Measurements from ENCODE around the gene TXNL4A. TPM values are rescaled to one million over a fixed set of nuclear protein-coding genes. Genes with fewer than 3 reads are reported as not detected.

The TXNL4A gene
- polyA plus RNA-seq, 1 of the 3 experiments (the other 2 are of a cell fraction), result 158 TPM

DNA sequence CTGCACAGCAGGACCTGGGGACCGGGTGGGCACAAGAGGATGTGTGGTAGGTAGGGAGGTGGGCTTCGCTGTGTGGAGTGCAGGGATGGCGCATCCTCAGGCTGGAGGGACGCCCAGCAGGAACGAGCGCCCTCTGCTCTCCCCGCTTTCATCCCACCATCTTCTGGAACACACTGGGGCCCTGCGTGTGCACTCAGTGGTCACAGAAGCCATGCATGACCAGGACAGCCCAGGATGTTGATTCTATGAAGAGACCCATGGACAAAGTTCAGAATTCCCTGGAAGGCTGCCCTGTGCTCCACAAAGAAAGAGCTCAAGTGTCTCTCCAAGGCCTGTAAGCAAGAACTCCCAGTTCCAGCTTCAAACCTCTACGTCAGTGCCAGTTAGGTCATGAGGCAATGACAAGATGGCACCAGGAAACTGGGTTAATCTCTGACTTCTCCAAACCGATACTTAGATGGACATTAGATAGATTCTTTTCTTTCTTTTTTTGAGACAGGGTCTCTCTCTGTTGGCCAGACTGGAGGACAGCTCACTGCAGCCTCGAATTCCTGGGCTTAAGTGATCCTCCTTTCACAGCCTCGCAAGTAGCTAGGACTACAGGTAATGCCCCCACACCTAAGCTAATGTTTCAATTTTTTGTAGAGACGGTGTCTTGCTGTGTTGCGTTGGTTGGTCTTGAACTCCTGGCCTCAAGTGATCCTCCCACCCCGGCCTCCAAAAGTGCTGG lies 40.3 kb downstream of the TXNL4A start:
- WGBS (ENCODE audit: low lambda C conversion rate), result 84% methylated on average over 11 of the region's 15 CpGs
- H3K79me2 ChIP-seq (ENCODE audit: insufficient read depth), result peaks cover 40% of the 10 kb centered on the region
- no peaks in the 10 kb centered on the region for H3F3A ChIP-seq (replicated peaks; ENCODE audit: insufficient read depth)
- H2AFZ ChIP-seq (ENCODE audit: low read depth), result no peak overlapping the region
- no peak overlapping the region for H3K4me2 ChIP-seq
- no peak overlapping the region for H3K9ac ChIP-seq
- H3K9me2 ChIP-seq, result no peaks in the 10 kb centered on the region
- CTCF ChIA-PET, result no interaction called here
- TF ChIP-seq, protein P1, sequence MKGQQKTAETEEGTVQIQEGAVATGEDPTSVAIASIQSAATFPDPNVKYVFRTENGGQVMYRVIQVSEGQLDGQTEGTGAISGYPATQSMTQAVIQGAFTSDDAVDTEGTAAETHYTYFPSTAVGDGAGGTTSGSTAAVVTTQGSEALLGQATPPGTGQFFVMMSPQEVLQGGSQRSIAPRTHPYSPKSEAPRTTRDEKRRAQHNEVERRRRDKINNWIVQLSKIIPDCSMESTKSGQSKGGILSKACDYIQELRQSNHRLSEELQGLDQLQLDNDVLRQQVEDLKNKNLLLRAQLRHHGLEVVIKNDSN (IDR thresholded peaks at IDR 0.05; ENCODE audit: borderline replicate concordance, low read depth), result no peak
- TF ChIP-seq, protein P2, sequence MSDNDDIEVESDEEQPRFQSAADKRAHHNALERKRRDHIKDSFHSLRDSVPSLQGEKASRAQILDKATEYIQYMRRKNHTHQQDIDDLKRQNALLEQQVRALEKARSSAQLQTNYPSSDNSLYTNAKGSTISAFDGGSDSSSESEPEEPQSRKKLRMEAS (IDR thresholded peaks at IDR 0.05; ENCODE audit: low read depth), result no peak
- TF ChIP-seq CHD2 (IDR thresholded peaks at IDR 0.05; ENCODE audit: low read length, partially characterized antibody) (no peak), MXI1 (IDR thresholded peaks at IDR 0.05; ENCODE audit: low read depth, low read length) (no peak), RAD21 (IDR thresholded peaks at IDR 0.05; ENCODE audit: low read length) (no peak), TAF1 (IDR thresholded peaks at IDR 0.05; ENCODE audit: borderline replicate concordance, low read depth, low read length) (no peak)
- TF ChIP-seq, protein P3, sequence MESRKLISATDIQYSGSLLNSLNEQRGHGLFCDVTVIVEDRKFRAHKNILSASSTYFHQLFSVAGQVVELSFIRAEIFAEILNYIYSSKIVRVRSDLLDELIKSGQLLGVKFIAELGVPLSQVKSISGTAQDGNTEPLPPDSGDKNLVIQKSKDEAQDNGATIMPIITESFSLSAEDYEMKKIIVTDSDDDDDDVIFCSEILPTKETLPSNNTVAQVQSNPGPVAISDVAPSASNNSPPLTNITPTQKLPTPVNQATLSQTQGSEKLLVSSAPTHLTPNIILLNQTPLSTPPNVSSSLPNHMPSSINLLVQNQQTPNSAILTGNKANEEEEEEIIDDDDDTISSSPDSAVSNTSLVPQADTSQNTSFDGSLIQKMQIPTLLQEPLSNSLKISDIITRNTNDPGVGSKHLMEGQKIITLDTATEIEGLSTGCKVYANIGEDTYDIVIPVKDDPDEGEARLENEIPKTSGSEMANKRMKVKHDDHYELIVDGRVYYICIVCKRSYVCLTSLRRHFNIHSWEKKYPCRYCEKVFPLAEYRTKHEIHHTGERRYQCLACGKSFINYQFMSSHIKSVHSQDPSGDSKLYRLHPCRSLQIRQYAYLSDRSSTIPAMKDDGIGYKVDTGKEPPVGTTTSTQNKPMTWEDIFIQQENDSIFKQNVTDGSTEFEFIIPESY (IDR thresholded peaks at IDR 0.05; ENCODE audit: borderline replicate concordance, low read depth), result no peak
- TF ChIP-seq, protein P4, sequence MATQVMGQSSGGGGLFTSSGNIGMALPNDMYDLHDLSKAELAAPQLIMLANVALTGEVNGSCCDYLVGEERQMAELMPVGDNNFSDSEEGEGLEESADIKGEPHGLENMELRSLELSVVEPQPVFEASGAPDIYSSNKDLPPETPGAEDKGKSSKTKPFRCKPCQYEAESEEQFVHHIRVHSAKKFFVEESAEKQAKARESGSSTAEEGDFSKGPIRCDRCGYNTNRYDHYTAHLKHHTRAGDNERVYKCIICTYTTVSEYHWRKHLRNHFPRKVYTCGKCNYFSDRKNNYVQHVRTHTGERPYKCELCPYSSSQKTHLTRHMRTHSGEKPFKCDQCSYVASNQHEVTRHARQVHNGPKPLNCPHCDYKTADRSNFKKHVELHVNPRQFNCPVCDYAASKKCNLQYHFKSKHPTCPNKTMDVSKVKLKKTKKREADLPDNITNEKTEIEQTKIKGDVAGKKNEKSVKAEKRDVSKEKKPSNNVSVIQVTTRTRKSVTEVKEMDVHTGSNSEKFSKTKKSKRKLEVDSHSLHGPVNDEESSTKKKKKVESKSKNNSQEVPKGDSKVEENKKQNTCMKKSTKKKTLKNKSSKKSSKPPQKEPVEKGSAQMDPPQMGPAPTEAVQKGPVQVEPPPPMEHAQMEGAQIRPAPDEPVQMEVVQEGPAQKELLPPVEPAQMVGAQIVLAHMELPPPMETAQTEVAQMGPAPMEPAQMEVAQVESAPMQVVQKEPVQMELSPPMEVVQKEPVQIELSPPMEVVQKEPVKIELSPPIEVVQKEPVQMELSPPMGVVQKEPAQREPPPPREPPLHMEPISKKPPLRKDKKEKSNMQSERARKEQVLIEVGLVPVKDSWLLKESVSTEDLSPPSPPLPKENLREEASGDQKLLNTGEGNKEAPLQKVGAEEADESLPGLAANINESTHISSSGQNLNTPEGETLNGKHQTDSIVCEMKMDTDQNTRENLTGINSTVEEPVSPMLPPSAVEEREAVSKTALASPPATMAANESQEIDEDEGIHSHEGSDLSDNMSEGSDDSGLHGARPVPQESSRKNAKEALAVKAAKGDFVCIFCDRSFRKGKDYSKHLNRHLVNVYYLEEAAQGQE (IDR thresholded peaks at IDR 0.05; ENCODE audit: low read depth, low read length), result no peak
- H4K20me1 ChIP-seq (ENCODE audit: insufficient read depth), result peaks cover 26% of the 10 kb centered on the region; the same call in 1 of the 2 replicates
- no peak overlapping the region for H3K4me3 ChIP-seq (ENCODE audit: low read depth in 2 of 2, low read length in 1 of 2)
- peaks cover 0 to 3% of the 10 kb centered on the region in 2 experiments for H3K36me3 ChIP-seq (replicated peaks in 1 of 2; ENCODE audit: control insufficient read depth in 1 of 2, insufficient read depth in 2 of 2, low read length in 1 of 2)
- peaks cover 4 to 9% of the 10 kb centered on the region in 2 experiments; a peak in 1 of 4 replicates for H3K4me1 ChIP-seq (ENCODE audit: control insufficient read depth in 1 of 2, insufficient read depth in 2 of 2, low read depth in 1 of 2, low read length in 1 of 2)
- H3K9me3 ChIP-seq, result no peaks in the 10 kb centered on the region
- no peak overlapping the region for H3K27ac ChIP-seq (ENCODE audit: low read depth in 2 of 2, low read length in 1 of 2)
- no peaks in the 10 kb centered on the region for H3K27me3 ChIP-seq (ENCODE audit: insufficient read depth)
- POLR2A ChIA-PET, result no interaction called here
- DNase-seq, result no peak

All from SK-N-SH (cell line).